GM18868 (cell line): ENCODE data around the gene MAPK12.

Source experiments
- ATAC-seq: cut with Tn5 transposase; IDR thresholded peaks from one replicate; pipeline ENCODE4 v1.9.1; 2021; ENCODE audit warnings: mild to moderate bottlenecking, moderate library complexity; ENCODE audit not compliant: unreplicated experiment

The MAPK12 gene

DNA sequence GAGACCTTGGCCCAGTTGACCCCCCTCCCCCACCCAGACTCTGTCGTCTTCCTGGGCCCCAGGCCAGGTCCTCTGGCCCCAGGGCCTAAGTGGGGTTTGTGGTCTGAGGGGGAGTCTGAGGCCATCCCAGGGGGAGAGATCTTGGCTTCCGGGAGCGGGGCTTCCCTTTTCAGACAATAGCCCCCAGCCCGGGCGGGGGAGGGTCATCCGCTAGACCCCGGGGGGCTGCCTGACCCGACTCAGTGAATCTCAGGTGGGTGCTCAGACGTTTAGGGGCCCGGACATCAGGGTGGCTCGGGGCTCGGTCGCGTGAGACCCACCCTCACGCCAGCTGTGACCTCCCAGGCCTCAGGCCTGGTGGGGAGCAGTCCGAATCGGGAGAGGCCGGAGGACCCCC, 8.1 kb upstream of the MAPK12 start:
- no peak for ATAC-seq

DNA sequence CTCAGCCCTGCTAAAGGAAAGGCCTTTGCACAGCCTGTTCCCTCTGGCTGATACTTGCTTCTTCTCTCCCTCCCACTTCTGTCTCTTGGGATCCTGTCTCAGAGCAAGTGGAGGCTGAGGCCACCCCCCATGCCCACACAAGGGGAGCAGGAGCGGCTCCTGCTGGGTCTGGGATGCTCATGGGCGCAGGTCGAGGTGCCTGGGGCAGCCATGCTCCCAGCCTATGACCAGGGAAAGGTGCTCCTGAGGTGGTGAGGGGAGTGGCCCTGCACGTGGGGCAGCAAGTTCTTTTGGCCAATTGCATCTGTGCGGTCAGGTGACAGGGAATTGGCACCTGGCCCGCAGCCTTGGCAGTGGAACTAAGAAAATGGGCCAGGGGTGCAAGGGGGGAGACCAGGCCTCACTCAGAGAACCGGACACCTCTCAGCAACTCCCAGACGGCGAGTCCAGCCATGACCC, 7.2 kb upstream of the MAPK12 start:
- no peak for ATAC-seq

DNA sequence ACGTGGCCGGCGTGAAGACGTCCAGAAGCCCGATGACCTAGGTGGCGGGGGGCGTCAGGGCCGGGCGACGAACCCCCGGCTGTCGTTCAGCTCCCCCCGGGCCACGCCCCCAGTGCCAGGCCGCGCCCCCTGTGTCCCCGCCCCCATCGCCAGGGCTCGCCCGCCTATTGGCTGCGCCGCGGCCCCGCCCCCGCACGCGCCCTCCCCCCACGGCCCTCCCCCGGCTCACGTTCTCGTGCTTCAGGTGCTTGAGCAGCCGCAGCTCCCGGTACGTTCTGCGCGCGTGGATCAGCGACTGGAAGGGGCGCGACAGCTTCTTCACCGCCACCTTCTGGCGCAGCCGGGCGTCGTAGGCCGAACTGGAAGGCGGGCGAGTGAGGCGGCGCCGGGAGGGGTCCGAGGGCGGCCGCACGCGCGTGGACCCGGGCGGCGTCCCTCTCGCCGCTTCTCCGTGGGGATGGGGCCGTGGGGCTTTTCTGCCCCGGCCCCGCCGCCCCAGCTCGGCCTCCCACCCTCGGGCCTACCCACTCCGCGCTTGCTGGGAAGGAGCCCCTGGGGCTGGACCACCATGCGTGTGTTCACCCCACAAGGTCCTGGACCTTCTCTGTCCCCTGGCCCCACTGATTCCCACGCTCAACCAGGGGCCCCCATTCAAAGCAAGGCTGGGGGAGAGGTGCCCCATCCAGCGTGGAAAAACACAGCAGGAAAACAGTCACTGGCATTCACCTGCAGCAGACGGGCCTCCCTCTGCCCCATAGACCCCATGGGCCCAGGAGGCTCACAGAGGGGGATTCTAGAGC, 6.3 kb upstream of the MAPK12 start:
- ATAC-seq, result no peak

DNA sequence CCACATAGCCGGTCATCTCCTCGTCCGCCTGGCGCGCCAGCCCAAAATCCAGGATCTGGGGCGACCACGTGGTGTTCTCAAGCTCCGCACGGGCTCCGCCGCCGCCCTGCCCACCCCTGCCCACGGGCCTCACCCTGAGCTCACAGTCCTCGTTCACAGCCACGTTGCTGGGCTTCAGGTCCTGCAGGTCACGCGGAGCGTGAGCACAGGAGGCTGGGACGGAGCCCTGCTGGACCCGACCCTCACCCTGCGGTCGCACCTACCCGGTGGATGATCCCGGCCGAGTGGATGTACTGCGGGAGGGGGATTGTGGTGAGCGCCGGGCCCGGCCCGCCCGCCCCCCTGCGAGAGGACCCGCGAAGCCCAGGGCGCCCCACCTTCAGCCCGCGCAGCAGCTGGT, 5.5 kb upstream of the MAPK12 start:
- ATAC-seq, result no peak

DNA sequence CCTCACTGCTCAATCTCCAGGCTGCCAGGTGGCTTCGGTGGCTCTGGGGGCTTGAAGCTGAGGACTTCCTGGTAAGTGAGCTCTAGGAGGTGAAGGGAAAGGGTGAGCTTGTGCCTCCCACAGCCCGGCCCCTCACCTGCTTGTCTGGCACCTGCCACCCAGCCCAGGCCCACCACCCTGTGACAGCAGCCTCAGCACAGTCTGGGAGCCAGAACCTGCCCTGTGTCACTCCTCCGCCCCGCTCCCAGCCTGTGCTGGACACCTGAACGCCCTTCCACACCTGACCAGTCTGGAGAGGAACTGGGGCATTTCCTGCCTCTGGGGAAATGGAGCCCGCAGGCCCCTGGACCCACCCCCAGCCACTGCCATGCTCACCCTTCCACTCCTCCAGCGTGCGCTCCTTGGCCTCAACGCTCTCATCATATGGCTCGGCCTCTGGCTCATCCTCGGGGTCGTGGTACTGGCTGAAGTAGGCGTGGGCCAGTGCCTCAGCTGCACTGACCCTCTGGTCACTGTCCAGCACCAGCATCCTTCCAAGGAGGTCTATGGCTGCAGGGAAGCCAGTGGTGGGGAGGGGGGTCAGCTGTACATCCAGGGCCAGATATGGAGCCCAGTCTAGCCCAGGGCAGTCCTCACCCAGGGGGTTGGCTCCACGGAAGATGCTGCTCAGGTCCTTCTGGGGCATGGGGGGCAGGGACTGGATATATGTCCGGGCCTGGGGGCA, 3.6 kb upstream of the MAPK12 start:
- ATAC-seq, result no peak

DNA sequence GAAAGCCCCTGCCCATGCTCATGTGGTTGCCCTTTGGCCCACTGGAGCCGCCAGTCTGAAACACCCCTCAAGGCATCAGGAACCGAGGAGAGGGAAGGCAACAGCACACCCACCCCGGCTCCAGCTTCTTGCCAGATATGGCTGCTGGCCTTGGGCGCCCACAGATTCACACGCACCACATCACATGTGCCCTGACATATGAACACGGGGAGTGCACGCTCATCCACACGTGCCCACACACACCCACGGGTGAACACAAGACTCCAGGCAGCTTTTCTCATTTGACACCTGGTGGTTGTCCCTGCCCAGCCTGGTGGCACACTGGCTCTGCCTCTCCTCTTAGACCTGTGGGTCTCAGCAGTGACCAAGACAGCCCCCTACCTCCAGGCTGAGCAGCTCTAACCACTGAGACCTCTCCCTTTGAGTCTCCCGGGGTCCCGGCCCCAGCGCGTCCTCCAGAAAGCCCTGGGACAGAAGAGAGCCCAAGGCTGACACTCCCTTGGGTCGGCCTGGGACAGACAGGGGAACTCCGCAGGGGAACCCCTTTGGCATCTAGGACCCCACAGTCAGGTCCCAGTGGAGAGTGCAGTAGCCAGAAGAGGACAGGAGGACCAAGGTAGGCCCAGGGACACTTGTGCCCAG, 2.7 kb upstream of the MAPK12 start:
- ATAC-seq, result no peak

- no peak for ATAC-seq
Measured at GRCh38 chr22:50262973-50263617, 1.6 kb upstream of the MAPK12 start.

- no peak for ATAC-seq
Measured at GRCh38 chr22:50262460-50262911, 1.0 kb upstream of the MAPK12 start.

DNA sequence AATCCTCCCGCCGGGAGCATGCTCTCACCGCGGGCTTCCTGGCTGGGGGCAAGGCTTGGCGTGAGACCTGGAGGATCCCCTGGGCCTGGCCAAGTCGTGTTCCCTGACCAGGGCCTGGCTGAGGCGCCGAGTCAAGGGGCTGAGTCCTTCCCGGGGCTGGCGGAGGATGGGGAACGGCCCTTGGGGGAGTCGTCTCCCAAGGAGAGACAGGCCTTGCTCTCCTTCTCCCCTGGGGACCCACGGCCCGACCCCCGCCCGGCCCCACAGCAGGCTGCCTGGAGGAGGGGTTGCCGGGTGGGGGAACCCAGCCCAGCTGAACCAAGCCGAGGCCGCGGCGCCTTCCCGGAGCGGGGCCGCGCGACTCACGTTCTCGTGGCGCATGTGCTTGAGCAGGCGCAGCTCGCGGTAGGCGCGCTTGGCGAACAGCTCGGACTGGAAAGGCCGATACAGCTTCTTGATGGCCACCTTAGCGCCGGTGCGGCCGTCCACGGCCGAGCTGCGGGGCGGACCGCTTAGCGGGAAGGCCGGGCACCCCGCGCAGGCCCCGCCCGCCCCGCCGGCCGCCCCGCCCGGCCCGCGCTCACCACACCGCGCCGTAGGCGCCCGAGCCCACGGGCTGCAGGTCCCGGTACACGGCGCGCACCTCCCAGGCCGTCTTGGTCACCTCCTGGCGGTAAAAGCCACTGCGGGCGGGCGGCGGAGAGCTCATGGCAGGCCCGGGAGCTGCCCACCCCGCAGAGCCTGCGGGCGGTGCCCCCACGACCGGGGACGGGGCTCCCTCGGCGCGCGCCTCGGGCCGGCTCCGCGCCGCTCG, 475 bp downstream of the MAPK12 start:
- ATAC-seq, result no peak

- no peak for ATAC-seq
Measured at GRCh38 chr22:50260434-50260800, 1.1 kb downstream of the MAPK12 start.

GRCh38 chr22:50259302-50259701, 2.2 kb downstream of the MAPK12 start:
- no peak for ATAC-seq

DNA sequence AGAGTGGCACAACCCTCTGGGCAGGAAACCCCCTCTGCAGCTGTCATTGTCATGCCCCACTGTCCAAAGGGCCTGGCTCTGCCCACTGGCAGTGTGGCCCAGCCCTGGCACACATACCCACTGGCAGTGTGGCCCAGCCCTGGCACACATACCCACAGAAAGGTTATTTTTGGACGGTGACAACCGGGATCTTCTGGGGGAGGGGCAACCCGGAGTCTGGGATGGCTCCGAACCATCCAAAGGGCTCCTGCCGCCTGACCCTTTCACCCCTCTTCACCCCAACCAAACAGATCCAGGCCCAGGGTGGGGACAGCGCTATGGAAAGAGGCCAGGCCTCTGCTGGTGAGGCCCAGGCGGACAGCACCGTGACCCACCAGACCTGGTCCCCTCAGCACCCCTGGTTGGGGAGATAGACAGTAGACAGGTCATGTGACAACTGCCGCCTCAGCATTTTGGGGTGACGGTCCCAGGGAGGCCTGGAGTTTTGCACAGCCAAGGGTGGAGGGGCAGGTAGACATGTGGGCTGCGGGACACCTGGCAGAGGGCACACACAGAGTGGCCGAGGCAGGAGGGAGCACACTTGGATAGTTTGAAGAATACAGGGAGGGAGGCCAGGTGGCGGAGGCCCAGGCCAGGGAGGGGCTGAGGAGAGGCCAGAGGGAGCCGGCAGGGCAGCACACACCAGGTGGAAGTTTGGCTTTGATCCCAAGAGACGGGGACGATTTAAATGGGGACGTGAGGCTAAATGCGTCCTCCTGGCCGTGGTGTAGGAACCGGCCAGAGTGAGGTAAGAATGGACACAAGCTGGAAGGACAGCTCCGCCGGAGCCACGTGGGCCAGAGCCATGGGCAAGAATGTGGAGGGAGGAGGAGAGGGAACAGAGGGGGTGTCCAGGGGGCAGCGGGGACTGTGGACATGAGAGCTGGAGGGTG, 2.9 kb downstream of the MAPK12 start:
- ATAC-seq, result no peak

DNA sequence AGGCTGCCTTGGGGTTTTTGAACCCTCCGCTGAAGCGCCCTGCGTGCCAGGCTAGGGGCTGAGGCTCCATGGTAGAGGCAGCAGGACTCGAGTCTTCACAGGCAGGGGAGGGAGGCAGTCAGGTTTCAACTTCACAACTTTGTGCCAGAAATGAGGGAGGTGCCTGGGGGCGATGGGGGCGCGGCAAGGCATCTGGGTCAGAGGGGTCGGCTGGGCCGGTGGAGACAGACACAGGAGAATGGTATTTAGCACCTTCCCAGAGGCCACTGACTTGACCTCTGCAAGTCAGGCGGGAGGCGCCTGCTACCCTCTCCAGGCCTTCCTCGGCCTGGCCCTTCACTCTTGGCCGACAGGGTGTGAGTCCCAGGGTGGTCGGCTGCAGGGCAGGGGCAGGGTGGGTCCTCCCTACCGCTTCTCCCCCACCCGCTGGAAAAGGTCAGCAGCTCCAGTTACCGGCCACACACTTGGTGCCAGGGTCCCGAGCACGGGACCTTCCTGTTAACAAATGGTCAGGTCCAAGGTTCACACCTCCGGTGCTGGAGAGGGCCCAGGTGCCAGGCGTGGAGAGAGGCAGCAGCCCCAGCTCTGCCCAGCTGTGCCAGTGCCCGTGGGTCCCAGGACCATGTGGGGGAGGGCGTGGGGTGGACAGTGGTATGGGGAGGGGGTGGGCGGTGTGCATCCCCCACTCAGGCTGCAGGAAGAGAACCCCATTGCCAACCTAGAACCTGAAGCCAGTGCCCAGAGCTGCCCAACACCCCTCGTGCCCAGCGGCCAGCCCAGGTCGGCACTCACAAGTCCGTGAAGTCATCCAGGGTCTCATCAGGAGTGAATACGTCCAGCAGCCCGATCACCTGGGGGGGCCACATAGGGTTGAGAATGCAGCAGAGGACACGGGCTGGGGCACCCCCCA, 3.8 kb downstream of the MAPK12 start:
- ATAC-seq, result no peak

- ATAC-seq, result no peak
Measured at GRCh38 chr22:50257041-50257440, 4.4 kb downstream of the MAPK12 start.

DNA sequence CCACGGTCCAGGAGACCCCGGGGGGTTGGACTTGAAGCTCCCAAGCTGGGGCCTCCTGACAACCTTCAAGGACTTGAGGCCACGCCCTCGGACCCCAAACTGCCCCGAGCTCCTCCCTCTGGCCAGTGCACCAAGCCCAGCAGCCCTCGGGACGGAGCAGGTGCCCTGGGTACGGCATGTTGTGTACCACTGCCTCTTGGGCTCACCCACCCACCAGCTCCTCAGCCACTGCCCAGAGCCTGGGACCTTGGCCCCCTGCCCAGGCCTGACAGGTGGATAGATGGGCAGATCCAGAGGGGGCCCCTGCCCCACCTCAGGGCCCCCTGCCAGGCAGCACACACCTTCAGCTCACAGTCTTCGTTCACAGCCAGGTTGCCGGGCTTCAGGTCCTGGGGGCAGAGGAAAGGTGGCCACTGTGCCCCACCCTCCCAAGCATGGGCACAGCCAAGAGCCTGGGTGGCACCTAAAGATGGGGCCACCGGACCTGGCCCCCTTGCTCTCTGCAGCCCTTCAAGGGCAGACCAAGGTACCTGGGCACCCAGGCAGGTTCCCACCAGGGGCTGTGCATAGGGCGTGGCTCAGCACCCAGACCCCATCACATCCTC, 5.1 kb downstream of the MAPK12 start:
- ATAC-seq, result no peak

GRCh38 chr22:50255607-50256006, 5.9 kb downstream of the MAPK12 start:
- ATAC-seq, result no peak

GRCh38 chr22:50255099-50255498, 6.4 kb downstream of the MAPK12 start:
- no peak for ATAC-seq

- no peak for ATAC-seq
Measured at GRCh38 chr22:50253941-50254340, 7.5 kb downstream of the MAPK12 start.
